ENCODE results near the gene PLXNC1.

Gene PLXNC1

DNA sequence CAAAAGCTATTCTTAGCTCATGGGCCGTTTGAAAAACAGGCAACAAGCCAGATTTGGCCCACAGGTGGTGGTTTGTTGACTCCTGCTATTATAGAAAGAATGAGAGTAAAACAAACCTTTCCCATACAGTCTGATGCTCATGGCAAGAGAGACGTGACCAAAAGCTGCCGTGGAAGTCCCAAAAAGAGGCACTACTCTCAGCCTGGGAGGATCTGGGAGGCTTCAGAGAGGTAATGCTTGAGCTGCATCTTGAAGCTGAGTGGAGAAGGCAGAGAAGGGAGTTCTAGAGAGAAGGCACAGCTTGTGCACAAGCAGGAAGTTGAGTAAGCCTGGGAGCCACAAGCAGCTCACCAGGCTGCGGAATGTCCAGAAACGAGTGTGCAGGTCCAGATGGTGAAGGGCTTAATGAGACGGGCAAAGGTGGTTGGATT is 9.6 kb downstream of the PLXNC1 start:
- Histone ChIP-seq H3K36me3 (ENCODE audit: insufficient read depth, low read length) (no peaks in the 10 kb centered on the region), H3K4me2 (ENCODE audit: low read depth, low read length, poor library complexity, severe bottlenecking) (peak overlapping the region; percentile 33), H3F3A (ENCODE audit: low read depth) (no peaks in the 10 kb centered on the region), H3K4me1 (ENCODE audit: insufficient read depth, low read length, poor library complexity, severe bottlenecking) (peaks cover 18% of the 10 kb centered on the region), H4K20me1 (ENCODE audit: insufficient read depth, low read length, poor library complexity, severe bottlenecking) (no peaks in the 10 kb centered on the region), H3K9me3 (ENCODE audit: insufficient read depth, low read depth, low read length) (no peaks in the 10 kb centered on the region), H3K9me2 (replicated peaks; ENCODE audit: low read depth, low read length) (no peaks in the 10 kb centered on the region), H3K27me3 (ENCODE audit: insufficient read depth, low read length, poor library complexity, severe bottlenecking) (no peaks in the 10 kb centered on the region), H3K79me2 (ENCODE audit: insufficient read depth, low read length) (peaks cover 32% of the 10 kb centered on the region), H3K4me3 (ENCODE audit: low read length, poor library complexity, severe bottlenecking) (no peak overlapping the region), H2AFZ (ENCODE audit: low read length) (no peak overlapping the region), H3K9ac (ENCODE audit: low read depth, low read length, poor library complexity, severe bottlenecking) (no peak overlapping the region)
- no peak for TF ChIP-seq EZH2phosphoT487 (IDR thresholded peaks at IDR 0.05; ENCODE audit: borderline replicate concordance)
- TF ChIP-seq, protein P1, sequence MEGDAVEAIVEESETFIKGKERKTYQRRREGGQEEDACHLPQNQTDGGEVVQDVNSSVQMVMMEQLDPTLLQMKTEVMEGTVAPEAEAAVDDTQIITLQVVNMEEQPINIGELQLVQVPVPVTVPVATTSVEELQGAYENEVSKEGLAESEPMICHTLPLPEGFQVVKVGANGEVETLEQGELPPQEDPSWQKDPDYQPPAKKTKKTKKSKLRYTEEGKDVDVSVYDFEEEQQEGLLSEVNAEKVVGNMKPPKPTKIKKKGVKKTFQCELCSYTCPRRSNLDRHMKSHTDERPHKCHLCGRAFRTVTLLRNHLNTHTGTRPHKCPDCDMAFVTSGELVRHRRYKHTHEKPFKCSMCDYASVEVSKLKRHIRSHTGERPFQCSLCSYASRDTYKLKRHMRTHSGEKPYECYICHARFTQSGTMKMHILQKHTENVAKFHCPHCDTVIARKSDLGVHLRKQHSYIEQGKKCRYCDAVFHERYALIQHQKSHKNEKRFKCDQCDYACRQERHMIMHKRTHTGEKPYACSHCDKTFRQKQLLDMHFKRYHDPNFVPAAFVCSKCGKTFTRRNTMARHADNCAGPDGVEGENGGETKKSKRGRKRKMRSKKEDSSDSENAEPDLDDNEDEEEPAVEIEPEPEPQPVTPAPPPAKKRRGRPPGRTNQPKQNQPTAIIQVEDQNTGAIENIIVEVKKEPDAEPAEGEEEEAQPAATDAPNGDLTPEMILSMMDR (conservative IDR thresholded peaks at IDR 0.05; ENCODE audit: low read length), result no peak

DNA sequence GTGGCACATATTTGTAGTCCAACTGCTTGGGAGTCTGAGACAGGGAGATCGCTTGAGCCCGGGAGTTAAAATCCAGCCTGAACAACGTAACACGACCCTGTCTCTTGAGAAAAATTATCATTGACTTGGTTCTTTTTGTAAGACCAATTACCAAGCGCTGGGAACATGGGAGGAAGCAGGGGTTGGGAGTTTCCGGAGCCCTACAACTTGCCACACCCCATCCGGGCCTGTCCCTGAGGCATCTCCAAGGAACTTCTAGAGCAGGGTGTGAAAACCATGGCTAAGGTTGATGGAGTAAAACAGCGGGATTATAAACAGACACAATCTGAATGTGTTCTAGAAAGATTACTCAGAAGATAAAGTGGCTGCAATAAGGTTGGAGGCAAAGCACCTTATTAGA is 10.3 kb downstream of the PLXNC1 start:
- Histone ChIP-seq H3K9me2 (replicated peaks; ENCODE audit: low read depth, low read length) (no peaks in the 10 kb centered on the region), H3K9ac (ENCODE audit: low read depth, low read length, poor library complexity, severe bottlenecking) (no peak overlapping the region), H2AFZ (ENCODE audit: low read length) (no peak overlapping the region), H3K9me3 (ENCODE audit: insufficient read depth, low read depth, low read length) (no peaks in the 10 kb centered on the region), H3F3A (ENCODE audit: low read depth) (no peaks in the 10 kb centered on the region), H4K20me1 (ENCODE audit: insufficient read depth, low read length, poor library complexity, severe bottlenecking) (no peaks in the 10 kb centered on the region), H3K27me3 (ENCODE audit: insufficient read depth, low read length, poor library complexity, severe bottlenecking) (no peaks in the 10 kb centered on the region), H3K79me2 (ENCODE audit: insufficient read depth, low read length) (peaks cover 27% of the 10 kb centered on the region), H3K4me1 (ENCODE audit: insufficient read depth, low read length, poor library complexity, severe bottlenecking) (peaks cover 12% of the 10 kb centered on the region), H3K4me3 (ENCODE audit: low read length, poor library complexity, severe bottlenecking) (no peak overlapping the region), H3K4me2 (ENCODE audit: low read depth, low read length, poor library complexity, severe bottlenecking) (no peak overlapping the region), H3K36me3 (ENCODE audit: insufficient read depth, low read length) (no peaks in the 10 kb centered on the region)
- TF ChIP-seq EZH2phosphoT487 (IDR thresholded peaks at IDR 0.05; ENCODE audit: borderline replicate concordance), result no peak
- TF ChIP-seq, protein P1 (conservative IDR thresholded peaks at IDR 0.05; ENCODE audit: low read length), result no peak

DNA sequence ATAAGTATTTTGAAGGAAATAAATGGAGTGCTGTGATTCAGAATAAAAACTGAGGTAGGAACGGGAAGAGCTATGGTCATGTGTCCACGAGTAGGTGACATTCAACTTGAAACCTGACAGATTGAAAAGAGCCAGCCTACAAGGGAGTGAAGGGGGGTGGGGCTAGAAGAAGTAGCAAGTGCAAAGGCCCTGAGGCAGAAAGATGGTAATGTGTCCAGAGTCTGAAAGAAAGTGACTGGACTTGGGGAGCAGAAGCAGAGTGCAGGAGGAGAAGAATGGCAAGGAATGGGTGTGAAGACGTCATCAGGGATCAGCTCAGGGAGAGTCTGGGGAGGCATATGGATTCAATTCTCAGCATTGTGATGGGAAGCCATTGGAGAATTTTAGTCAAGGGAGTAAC is 13.7 kb downstream of the PLXNC1 start:
- H3K79me2 ChIP-seq (ENCODE audit: insufficient read depth, low read length), result 0 out of 2 replicates have a peak, but pooled peaks cover 8% of the 10 kb centered on the region
- H3K9me2 ChIP-seq (replicated peaks; ENCODE audit: low read depth, low read length), result no peaks in the 10 kb centered on the region
- peaks cover 13% of the 10 kb centered on the region for H3K4me1 ChIP-seq (ENCODE audit: insufficient read depth, low read length, poor library complexity, severe bottlenecking)
- H3K9ac ChIP-seq (ENCODE audit: low read depth, low read length, poor library complexity, severe bottlenecking), result no peak overlapping the region
- H3K4me3 ChIP-seq (ENCODE audit: low read length, poor library complexity, severe bottlenecking), result no peak overlapping the region
- H4K20me1 ChIP-seq (ENCODE audit: insufficient read depth, low read length, poor library complexity, severe bottlenecking), result no peaks in the 10 kb centered on the region
- no peaks in the 10 kb centered on the region for H3K27me3 ChIP-seq (ENCODE audit: insufficient read depth, low read length, poor library complexity, severe bottlenecking)
- no peaks in the 10 kb centered on the region for H3K36me3 ChIP-seq (ENCODE audit: insufficient read depth, low read length)
- no peak overlapping the region for H3K4me2 ChIP-seq (ENCODE audit: low read depth, low read length, poor library complexity, severe bottlenecking)
- H3K9me3 ChIP-seq (ENCODE audit: insufficient read depth, low read depth, low read length), result no peaks in the 10 kb centered on the region
- no peak overlapping the region for H2AFZ ChIP-seq (ENCODE audit: low read length)
- TF ChIP-seq EZH2phosphoT487 (IDR thresholded peaks at IDR 0.05; ENCODE audit: borderline replicate concordance), result no peak
- TF ChIP-seq, protein P1 (conservative IDR thresholded peaks at IDR 0.05; ENCODE audit: low read length), result no peak
- H3F3A ChIP-seq (ENCODE audit: low read depth), result no peaks in the 10 kb centered on the region

Measured in Loucy (cell line).